IPS-15b (cell line): Measurements from ENCODE around the gene TM4SF4.

ENCODE experiments used
- H3K27me3 ChIP-seq: one replicate; pipeline ENCODE4 v1.6.1; 2013; ENCODE audit warnings: low read length; ENCODE audit not compliant: control insufficient read depth, insufficient read depth
- H3K36me3 ChIP-seq: one replicate; pipeline ENCODE4 v1.6.1; 2013; ENCODE audit warnings: low read length; ENCODE audit not compliant: control insufficient read depth, insufficient read depth
- H3K4me1 ChIP-seq: one replicate; pipeline ENCODE4 v1.6.1; 2013; ENCODE audit warnings: mild to moderate bottlenecking, low read length; ENCODE audit not compliant: control insufficient read depth, insufficient read depth
- H3K4me3 ChIP-seq: one replicate; pipeline ENCODE4 v1.5.1; 2013; ENCODE audit warnings: low read depth, low read length
- H3K9ac ChIP-seq: one replicate; pipeline ENCODE4 v1.6.1; 2013; ENCODE audit warnings: low read depth, mild to moderate bottlenecking, low read length
- H3K9me3 ChIP-seq: one replicate; pipeline ENCODE4 v1.6.1; 2013; ENCODE audit warnings: mild to moderate bottlenecking, low read length; ENCODE audit not compliant: control insufficient read depth, insufficient read depth

Gene TM4SF4

DNA sequence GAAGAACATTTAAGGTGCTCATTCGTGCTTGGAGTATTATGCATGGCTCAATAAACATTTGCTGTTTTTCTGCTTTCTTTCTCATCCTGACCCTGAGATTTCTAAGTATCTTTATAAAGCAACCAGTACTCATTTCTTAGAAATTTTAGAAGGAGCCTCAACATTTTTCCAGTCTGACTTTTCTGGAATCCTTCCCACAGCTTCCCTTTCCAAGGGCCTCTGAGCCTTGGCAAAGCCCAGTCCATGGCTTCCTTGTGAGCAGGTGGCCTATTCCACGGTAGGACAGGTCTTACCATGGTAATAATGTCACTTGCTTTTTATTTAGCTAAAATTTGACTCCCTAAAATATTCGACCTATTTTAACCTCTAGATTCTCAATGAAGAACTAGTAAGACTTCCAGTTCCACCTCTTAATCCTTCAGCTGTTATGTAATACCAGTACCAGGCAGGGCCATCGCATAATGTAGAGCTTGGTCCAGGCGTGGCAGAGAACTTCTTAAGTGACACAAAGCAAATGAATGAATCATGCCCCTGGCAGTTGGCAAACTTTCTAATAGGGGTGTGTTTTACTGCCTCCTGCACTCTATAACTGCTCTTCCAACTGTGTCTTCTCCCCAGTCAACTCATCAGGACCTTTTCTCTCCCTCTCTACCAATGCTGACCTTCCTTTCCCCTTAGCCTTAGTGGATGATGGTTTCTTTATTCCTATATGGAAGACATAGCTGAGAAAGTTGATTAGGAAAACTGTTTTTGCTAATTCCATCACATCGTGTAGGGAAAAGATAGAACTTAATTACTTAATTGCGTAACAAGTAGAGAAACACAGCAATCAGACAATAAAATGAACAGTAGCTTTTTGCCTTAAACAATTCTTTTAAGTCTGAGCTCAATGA lies 894 bp upstream of the TM4SF4 start:
- H3K9ac ChIP-seq, result no peak overlapping the region
- no peaks in the 10 kb centered on the region for H3K27me3 ChIP-seq
- H3K4me3 ChIP-seq, result no peak overlapping the region
- peaks cover 6% of the 10 kb centered on the region for H3K4me1 ChIP-seq
- H3K9me3 ChIP-seq, result no peaks in the 10 kb centered on the region
- no peaks in the 10 kb centered on the region for H3K36me3 ChIP-seq

DNA sequence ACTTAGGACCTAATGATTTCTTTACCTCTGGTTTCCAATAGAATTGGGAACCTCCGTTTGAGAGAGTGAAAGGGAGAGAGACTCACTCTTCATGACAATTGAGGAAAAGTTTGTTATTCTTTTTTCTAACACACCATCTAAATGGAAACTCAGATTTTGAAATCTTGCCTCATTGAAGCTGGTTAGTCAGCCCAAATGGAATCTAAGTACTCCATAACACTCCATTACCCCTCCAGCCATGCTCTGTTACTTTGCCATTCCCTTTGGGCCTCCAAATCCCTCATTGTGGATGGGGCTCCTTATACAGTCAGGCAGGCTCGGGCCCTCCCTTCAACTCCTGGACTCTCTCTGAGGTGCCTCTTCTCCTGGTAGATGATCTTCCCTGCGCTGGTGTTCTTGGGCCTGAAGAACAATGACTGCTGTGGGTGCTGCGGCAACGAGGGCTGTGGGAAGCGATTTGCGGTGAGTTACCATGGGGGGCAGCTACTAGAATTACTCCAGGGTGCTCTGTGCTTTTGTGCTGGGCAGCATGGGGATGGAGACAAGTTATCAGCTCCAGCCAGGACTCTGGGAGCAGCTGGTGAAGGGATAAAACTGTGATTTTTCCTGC lies 1.1 kb downstream of the TM4SF4 start:
- Histone ChIP-seq H3K27me3 (no peaks in the 10 kb centered on the region), H3K9ac (no peak overlapping the region), H3K36me3 (no peaks in the 10 kb centered on the region), H3K9me3 (no peaks in the 10 kb centered on the region), H3K4me3 (no peak overlapping the region), H3K4me1 (peaks cover 6% of the 10 kb centered on the region)

DNA sequence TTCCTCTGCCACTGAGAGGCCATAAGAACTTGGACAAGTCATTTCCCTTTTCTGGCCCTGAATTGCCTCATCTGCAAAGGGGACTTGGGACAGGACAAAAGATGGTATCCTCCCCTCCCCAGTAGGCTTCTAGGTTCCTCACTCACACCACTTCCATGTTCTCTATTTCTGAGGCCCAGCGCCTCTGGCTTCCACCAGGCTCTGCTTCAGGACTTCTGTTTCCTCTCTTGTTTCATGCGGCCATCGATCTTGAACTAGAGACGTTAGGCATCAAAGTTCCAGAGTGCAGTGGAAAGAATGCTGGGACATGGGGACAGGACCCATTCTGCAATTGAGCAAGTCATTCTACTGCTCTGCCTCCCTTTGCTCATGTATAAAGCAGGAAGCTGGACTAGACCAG lies 1.7 kb downstream of the TM4SF4 start:
- Histone ChIP-seq H3K27me3 (no peaks in the 10 kb centered on the region), H3K9me3 (no peaks in the 10 kb centered on the region), H3K36me3 (no peaks in the 10 kb centered on the region), H3K9ac (no peak overlapping the region), H3K4me3 (no peak overlapping the region), H3K4me1 (peaks cover 6% of the 10 kb centered on the region)

DNA sequence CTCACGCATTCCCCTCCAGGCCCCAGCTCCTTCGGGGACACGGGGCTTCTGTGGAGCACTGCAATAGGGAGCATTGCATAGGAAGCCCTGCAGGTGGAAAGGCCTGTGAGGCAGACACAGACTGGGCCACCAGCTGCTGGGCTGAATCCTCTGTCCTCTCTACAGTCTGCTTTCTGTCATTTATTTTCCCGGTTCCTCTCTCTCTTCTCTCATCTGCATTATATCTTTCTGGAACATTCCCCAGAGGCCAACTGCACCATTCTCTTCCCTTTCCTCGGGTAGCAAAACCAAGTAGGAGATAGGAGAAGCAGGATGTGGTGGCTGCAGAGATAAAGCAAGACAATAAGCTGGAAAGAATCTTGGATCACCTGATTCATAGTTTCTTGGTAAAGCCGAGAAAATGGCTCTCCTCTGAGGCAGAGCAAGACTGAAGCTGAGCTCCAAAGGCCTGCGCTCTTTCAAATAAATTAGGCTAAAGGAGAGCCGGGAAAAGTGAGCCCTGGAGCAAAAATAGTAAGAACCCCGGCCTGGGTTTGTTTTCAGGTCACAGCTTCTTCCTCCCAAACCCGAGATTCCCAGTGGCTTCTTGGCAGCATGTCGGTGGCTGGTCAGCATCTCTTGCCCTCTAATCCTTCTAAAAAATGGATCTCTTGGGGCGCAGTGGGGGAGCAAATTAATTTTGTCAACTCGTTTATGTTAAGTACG lies 5.3 kb downstream of the TM4SF4 start:
- Histone ChIP-seq H3K36me3 (no peaks in the 10 kb centered on the region), H3K9ac (no peak overlapping the region), H3K9me3 (no peaks in the 10 kb centered on the region), H3K27me3 (no peaks in the 10 kb centered on the region), H3K4me3 (no peak overlapping the region), H3K4me1 (peaks cover 6% of the 10 kb centered on the region)

DNA sequence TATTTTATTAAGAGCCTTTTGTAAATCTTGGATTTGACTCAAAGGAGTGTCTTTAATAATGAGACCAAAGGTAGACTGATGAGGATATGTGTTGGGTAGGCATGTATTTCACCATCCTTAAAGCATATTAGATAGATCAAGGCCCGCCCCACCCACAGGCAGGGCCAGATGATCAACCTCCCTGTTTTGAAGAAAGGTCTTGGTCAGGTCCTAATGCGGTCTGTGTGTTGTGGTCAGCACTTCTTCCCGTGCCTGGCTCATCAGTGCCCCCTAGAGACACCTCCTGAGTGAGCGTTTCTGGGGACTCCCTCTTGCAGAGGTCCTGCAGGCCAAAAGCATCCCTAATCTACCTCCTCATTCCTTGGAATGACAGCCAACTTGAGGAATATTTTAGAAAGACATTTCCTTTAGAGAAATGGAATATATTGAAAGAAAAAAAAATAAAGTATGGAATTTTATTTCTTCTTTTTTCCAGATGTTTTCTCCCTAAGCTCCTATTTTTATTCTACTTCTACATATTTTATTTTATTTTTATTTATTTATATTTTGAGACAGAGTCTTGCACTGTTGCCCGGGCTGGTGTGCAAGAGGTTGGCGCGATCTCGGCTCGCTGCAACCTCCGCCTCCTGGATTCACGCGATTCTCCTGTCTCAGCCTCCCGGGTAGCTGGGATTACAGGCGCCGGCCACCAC lies 6.0 kb downstream of the TM4SF4 start:
- H3K9ac ChIP-seq, result no peak overlapping the region
- H3K9me3 ChIP-seq, result no peaks in the 10 kb centered on the region
- peaks cover 6% of the 10 kb centered on the region for H3K4me1 ChIP-seq
- no peaks in the 10 kb centered on the region for H3K36me3 ChIP-seq
- no peak overlapping the region for H3K4me3 ChIP-seq
- no peaks in the 10 kb centered on the region for H3K27me3 ChIP-seq

DNA sequence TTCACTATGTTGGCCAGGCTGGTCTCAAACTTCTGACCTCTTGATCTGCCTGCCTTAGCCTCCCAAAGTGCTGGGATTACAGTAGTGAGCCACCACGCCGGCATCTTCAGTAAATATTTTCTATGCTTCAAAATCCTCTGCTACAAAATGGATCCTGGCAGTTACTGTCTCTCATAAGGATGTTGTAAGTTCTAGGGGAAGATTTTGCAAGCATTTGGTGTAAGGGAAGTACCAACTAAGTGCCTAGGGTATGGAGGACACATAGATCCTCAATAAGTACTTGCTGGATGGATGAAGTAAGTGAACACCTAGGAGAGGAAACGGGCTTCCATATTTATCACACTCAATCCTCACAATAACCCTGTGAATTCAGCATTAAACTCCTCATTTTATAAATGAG lies 6.6 kb downstream of the TM4SF4 start:
- no peaks in the 10 kb centered on the region for H3K36me3 ChIP-seq
- no peaks in the 10 kb centered on the region for H3K27me3 ChIP-seq
- H3K4me1 ChIP-seq, result peaks cover 6% of the 10 kb centered on the region
- H3K9me3 ChIP-seq, result no peaks in the 10 kb centered on the region
- no peak overlapping the region for H3K4me3 ChIP-seq
- H3K9ac ChIP-seq, result no peak overlapping the region

DNA sequence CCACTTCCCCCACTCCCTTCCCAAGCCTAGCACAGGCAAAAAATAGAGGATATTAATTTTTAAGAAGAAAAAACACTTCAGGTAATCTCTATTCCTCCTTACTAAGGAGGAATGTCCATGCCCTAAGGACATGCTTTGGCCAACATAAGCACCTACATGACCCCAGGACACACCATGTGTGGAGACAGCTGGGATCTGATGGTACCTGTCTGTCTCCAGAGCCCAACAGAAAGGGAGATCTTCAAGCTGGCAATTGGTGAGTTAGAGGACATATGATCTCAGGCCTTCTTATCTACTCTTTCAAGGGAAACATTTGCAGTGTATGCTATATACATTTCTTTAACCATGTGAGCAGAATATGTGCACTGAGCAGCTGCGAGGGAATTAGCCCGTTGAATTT lies 7.0 kb downstream of the TM4SF4 start:
- Histone ChIP-seq H3K36me3 (no peaks in the 10 kb centered on the region), H3K4me3 (no peak overlapping the region), H3K9me3 (no peaks in the 10 kb centered on the region), H3K27me3 (no peaks in the 10 kb centered on the region), H3K9ac (no peak overlapping the region), H3K4me1 (peaks cover 6% of the 10 kb centered on the region)

DNA sequence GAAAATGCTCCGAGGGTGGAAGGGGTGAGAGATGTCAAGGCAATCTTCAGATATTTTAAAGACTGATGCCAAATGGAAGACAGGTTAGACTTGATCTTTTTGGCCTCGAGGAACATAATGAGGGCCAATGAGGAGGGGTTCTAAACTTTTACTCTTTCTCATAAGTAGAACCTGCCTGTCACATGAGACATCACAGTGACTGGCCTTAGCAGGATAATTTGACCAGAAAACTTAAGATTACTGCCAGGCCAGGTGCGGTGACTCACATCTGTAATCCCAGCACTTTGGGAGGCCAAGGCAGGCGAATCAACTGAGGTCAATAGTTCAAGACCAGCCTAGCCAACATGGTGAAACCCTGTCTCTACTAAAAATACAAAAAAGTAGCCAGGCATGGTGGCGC lies 12.2 kb downstream of the TM4SF4 start:
- Histone ChIP-seq H3K36me3 (no peaks in the 10 kb centered on the region), H3K9me3 (no peaks in the 10 kb centered on the region), H3K9ac (no peak overlapping the region), H3K4me3 (no peak overlapping the region), H3K4me1 (no peaks in the 10 kb centered on the region), H3K27me3 (no peaks in the 10 kb centered on the region)

DNA sequence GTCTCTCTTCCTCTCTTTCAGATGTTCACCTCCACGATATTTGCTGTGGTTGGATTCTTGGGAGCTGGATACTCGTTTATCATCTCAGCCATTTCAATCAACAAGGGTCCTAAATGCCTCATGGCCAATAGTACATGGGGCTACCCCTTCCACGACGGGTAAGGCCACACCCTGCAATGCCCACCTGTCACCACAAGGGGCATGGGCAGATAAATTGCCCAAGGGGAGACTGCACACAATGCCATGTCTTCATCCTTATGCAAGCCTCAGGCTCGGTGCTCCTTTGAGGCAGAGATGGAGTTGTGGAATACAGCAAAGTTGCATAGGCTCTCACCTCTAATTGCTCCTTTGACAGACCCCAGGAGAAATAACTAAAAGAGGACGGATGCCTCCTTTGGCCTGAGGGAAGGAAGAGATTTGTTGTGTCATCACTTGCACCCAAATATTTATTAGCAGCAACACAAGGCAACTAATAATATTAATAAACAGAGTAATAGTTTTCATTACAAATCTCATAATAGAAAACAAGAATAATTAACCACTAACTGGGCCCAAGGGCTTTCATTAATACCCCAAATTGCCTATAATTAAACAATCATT lies 13.2 kb downstream of the TM4SF4 start:
- Histone ChIP-seq H3K9me3 (no peaks in the 10 kb centered on the region), H3K27me3 (no peaks in the 10 kb centered on the region), H3K36me3 (no peaks in the 10 kb centered on the region), H3K4me1 (no peaks in the 10 kb centered on the region), H3K4me3 (no peak overlapping the region), H3K9ac (no peak overlapping the region)

DNA sequence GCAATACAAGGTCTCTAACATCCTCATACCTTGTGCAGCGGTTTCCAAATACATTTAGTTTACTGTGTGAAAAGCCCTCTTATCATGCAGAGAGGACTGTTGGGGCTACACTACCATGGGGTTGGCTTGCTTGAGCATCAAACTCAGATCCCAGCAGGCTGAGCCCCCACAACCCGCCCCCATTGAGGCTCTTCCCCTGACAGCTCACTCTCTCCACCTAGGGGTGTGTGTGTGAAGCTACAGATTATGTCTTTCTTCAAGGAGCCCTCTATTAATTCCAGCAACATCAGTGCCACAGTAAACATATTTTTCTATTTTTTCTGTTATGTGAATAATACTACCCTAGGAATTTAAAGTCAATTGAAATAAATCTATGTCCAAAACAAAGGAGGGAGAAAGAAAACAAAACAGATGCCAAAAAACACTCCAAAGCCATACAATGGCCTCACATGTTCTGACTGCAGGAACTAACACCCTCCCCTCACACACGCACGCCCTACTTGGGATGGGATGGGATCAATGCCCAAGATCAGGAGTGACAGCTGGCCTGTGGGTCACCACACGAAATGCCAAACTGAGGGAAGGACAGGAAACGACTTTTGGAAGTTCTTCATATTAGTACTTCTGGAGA lies 14.7 kb downstream of the TM4SF4 start:
- Histone ChIP-seq H3K9ac (no peak overlapping the region), H3K4me1 (no peaks in the 10 kb centered on the region), H3K27me3 (no peaks in the 10 kb centered on the region), H3K4me3 (no peak overlapping the region), H3K9me3 (no peaks in the 10 kb centered on the region), H3K36me3 (no peaks in the 10 kb centered on the region)
